SK-N-MC (cell line): ENCODE data around the gene RNASEH1.

Source experiments
- EZH2 ChIP-seq: fragments of 200-600 bp; sonication (generic); IDR thresholded peaks from one replicate; pipeline ENCODE4 v1.6.1; 2017; ENCODE audit warnings: antibody characterized with exemption
- POLR2AphosphoS5 ChIP-seq: IDR thresholded peaks from 2 replicates; pipeline ENCODE4 v1.6.1; 2012; ENCODE audit warnings: mild to moderate bottlenecking, low read depth, low read length, borderline replicate concordance

DNA sequence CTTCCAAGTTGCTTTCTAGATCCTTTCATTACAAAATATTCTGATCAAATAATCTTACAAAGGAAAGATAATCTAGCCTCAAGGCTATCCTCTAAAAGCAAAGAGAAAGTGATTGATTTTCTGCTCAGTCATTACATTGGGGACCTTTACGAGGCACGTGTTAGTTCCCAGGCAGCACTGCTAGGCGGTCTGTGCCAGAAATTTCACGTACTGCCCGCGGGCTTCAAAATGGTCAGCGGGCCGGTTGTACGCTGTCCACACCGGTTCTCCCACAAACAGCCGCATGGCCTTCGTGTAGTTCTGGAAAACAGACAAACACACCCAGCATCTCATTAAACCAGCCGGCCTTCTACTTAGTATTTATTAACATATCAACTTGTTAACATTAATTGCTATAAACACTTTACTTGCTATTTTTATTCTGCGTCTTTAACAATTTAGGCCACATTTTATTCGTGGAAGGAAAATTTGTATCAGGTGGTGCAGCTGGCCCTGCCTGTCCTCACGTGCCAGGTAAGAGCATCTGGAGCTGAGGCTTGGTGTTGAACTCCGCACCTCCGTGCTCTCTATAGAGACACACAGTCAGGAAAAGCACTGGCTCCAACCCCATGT is 59.2 kb downstream of the RNASEH1 start:
- TF ChIP-seq POLR2AphosphoS5 = no peak
- no peak for TF ChIP-seq EZH2
